DLD1 (cell line): ENCODE data around the gene L3MBTL2.

ENCODE experiments used
- in situ Hi-C: cut with HindIII; loops from 2 replicates; pipeline ENCODE4 v1.10.0; 2017; ENCODE audit warnings: low sequenced_read_pairs

L3MBTL2 gene

DNA sequence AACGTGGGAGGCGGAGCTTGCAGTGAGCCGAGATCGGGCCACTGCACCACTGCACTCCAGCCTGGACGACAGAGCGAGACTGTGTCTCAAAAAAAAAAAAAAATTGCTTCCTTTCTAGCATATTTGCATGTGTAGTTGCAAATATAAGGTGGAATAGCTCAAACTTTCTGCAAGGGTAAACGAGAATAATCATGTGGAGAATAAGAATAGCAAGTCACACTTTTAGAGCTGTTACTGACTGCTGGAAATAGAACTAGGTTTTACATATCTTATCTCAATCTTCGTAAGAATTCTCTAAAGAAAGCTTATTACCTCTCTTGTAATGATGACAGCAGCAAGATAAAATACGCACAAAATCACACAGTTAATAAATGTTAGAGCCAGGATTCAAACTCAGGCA is 1.6 kb downstream of the L3MBTL2 start:
- in situ Hi-C loops, result no loop called here

- in situ Hi-C loops, result no loop called here
Observed at GRCh38 chr22:41215409-41215808, 10.3 kb downstream of the L3MBTL2 start.

DNA sequence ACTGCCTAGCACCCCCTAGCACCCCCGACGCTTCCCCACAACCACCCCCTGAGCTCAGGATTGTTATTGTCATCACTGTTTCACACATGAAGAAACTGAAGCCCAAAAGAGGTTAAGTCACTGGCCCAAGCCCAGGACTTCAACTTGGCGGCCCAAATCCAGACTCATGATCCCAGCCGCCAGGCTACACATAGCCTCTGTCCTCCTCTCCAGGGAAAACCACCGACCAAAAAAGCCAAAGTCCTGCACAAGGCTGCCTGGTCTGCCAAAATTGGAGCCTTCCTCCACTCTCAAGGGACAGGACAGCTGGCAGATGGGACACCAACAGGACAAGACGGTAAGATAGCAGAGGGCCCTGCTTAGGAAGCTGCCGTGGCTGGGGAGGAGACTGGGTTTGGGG is 10.8 kb downstream of the L3MBTL2 start:
- in situ Hi-C loops, result no loop called here

GRCh38 chr22:41216984-41217383 is 11.9 kb downstream of the L3MBTL2 start:
- in situ Hi-C loops, result no loop called here

DNA sequence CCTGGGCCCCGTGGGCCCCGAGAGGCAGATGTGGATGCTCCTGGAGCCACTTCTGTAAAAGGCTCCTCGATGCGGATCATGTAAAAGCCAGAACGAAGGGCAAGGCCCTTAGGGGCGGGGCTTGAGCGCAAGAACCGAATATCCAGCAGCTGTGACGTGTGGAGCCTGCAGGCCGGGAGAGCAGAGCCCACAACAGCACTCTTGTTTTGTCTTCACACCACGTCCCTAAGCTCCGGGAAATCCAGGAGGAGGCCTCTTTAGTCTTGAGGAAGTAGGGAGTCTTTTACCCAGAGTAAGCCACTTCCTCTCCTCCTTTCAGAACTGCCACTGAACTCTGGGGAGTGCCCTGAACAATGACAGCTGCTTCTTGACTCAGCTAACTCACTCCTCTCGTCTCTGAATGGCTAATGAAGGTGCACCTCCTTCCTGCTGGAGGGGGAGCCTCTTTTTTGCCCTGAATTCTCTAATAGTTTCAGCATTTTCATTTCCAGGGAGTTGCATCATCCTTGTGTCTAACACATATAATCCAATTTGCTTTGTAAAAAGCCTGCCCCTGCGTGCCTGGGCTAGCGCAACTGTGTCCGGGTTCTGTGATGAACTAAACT is 12.5 kb downstream of the L3MBTL2 start:
- in situ Hi-C loops, result no loop called here

DNA sequence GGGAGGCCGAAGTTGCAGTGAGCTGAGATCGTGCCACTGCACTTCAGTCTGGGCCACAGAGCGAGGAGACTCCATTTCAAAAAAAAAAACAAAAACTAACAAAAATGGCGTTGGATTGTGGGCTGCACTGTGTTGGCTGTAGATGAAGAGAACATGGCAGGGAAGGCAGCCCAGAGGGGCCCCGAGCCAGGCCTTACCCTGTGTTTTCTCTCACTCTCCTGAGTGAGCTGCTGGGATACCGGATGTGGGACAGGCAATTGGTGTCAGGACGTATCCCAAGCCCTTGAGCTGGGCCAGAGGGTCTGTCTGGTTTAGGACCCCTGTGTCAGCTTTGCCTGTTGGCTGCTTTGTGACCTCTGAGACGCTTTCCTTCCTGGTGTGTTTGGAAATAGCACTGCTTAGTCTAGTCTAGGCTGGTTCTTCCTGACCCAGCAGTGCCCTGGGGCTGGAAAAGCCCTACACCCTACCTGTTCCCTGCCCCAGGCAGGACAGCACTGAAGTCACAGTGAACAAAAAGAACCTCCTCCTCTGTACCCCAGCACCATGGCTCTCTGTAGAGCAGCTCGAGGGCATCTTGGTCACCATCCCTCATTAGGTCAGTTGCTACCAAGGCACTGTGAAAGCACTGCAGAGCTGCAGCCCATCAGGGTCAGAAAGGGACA is 17.9 kb downstream of the L3MBTL2 start:
- in situ Hi-C loops, result no loop called here

- in situ Hi-C loops, result no loop called here
Observed at GRCh38 chr22:41223535-41223934, 18.4 kb downstream of the L3MBTL2 start.

DNA sequence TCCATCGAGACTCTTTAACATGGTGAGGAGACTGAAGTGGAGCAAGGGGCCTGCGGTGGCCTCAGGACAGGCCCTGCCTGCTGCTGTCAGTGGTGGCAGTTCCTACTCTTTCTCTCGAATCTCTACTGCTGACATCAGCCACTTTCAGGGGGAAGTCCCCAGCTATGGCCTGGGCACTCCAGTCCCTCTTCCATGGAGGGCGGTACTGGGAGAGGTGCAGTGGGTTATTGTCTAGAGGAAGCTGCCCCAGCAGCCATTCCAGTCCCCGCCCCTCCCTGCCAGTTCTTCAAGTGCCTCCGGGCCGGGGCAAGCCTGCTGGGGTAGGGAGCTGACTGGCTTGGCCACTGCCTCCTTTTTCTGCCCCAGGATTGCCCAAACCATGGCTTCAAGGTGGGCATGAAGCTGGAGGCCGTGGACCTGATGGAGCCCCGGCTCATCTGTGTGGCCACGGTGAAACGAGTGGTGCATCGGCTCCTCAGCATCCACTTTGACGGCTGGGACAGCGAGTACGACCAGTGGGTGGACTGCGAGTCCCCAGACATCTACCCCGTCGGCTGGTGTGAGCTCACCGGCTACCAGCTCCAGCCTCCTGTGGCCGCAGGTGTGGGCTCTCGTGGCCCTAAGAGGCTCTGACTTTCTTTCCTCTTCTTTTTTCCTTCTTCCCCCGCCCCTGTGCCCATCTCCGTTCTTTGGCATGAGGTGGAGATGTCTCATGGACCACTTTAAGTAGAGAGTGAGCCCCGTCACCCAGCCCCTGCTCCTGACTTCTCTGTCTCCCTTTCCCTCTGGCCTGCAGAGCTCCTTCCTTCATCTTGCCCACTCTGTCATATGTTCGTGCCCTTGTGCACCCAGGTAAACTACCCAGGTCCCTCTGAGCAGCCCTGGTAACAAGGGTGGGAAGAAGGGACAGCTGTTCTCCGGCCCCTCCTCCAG is 21.9 kb downstream of the L3MBTL2 start:
- in situ Hi-C loops, result no loop called here

GRCh38 chr22:41229215-41229614 is 24.1 kb downstream of the L3MBTL2 start:
- in situ Hi-C loops, result no loop called here

DNA sequence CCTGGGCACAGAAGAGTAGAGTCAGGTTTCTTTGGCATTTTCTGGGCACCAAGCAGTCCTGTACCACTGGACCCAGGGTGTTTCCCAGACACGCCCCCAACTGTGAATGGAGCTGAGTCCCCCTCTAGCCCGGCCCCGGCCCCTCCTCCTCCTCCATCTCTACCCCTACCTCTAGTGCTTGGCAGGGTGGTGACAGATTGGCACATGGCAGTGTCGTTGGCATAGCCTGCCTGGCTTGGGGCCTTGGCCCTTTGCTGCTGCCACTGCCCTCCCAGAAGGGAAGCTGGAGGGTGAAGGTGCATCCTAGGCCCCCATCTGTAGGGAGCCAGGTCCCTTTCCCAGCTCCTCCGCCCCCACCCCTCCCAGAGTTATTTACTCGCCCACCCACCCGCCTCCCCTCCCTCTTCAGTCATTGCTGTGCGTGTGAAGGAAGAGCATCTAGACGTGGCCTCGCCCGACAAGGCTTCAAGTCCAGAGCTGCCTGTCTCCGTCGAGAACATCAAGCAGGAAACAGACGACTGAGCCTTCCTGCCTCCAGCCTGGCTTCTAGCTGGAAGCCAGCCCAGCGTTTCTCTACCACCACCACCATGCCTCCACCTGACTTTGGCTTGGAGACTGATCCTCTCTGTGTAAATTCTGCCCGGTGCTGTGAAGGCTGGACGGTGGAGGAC is 24.8 kb downstream of the L3MBTL2 start:
- in situ Hi-C loops, result no loop called here

- in situ Hi-C loops, result no loop called here
Observed at GRCh38 chr22:41230401-41230785, 25.3 kb downstream of the L3MBTL2 start.

- in situ Hi-C loops, result no loop called here
Observed at GRCh38 chr22:41231369-41231768, 26.3 kb downstream of the L3MBTL2 start.

GRCh38 chr22:41234815-41235695 is 29.9 kb downstream of the L3MBTL2 start:
- in situ Hi-C loops, result no loop called here

DNA sequence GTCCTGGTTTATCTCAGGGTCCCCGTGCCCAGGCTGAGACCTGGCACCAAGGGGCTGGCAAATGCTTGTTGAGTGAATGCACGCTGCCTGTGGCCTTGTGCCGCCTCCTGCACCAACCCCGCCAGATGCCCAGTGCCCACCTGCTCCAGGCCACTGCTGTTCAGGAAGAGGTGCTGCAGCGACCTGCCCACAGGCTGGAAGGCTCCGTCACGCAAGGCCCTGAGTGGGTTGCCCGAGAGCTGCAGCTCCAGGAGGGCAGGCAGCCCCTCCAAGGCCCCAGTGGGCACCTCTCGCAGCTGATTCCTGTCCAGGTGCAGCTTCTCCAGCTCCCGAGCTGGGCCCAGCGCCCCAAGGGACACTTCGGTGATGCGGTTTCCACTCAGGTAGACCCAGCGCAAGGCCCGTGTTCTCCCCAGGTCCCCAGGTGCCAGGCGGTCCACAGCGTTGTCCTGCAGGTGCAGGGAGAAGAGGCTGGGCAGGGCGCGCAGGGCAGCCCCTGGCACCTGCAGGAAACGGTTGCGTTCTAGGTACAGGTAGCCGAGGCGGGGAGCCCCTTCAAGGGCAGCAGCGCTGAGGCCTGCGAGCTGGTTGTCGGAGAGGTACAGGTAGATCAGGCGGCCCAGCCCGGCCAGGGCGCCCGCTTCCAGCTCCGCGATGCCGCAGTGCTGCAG is 32.1 kb downstream of the L3MBTL2 start:
- in situ Hi-C loops, result no loop called here

GRCh38 chr22:41237707-41238569 is 32.8 kb downstream of the L3MBTL2 start:
- in situ Hi-C loops, result no loop called here

DNA sequence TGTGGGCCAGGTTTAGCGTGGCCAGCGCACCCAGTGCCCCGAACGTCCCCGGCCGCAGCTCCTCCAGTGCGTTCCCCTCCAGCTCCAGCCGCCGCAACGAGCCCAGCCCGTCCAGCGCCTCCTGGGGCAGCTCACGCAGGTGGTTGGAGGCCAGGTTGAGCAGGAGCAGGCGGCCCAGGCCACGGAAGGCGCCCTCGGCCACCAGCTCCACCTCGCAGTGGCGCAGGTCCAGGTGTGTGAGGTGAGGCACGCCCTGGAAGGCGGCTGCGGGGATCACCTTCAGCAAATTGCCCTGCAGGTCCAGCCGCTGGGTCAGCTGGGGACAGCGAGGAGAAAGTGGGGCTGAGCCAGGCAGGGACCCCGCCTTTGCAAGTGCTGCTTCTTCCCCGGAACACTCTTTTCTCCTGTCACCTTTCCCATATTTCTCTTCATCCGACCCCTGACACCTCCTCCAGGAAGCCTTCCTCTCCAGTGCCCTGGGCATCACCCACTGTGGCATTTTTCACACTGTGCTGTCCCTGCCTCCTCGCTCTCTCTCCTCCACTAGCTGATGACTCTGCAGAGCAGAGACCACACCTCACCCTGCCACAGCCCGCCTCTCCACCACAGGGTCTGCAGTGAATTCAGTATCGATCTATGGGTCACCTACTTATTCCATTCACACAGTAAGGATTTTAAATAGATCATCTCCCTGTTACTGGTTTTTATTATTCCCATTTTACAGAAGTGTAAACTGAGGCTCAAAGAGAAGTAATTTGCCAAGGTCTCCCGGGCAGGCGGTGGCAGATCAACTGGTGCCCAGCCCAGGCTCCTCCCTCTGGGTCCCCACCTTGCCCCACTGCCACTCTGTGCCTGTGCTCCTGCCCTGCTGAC is 33.7 kb downstream of the L3MBTL2 start:
- in situ Hi-C loops, result no loop called here

- in situ Hi-C loops, result no loop called here
Observed at GRCh38 chr22:41239443-41240128, 34.5 kb downstream of the L3MBTL2 start.
